Measurements from ENCODE around the gene CAD. TPM values are rescaled to one million over a fixed set of nuclear protein-coding genes. Genes with fewer than 3 reads are reported as not detected.

Gene CAD
- total and polyA plus RNA-seq, 3 experiments from 2014 or later = 27.0 to 154 (median 147) TPM

DNA sequence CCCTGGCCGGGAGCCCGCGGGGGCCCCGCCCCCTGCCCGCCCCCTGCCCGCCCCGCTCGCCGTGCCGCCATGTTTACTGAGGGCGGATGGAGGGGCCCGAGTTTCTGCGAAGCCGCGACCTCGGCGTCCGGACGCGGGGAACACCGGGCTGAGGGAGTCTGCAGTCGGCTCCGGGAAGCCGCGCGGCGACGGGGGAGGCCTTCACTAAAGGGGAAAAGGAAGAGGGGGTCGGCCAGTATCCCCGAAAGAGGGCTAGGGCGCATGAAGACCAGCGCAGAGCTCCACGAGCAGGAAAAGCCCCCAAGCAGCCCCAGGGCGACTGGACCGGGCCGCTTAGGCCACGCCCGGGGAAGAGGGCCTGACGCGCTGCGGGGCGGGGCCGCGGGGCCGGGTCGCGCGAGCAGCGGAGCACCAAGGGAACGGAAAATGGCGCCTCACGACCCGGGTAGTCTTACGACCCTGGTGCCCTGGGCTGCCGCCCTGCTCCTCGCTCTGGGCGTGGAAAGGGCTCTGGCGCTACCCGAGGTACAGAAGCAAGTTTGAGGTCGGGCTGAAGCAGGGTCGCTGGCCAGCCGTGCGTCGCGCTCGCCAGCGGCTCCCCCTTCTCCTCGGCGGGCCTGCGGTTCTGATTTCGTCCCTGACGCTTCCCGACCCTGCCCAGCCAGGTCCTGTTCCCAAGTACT is 5.1 kb upstream of the CAD start, which contains the start of the genes ATRAID and SLC5A6:
Gene ATRAID, plus strand, starts transcription at position 99 of the 683 bp plus-strand sequence. Its CDS starts 328 bp downstream, at position 427.
Gene SLC5A6, minus strand, starts transcription at position 326 of the 683 bp plus-strand sequence. CDS start 4,618 bp downstream, outside the sequence.
- Histone ChIP-seq H3K27ac (ENCODE audit: low read depth, low read length) (peak within 1 kb of the TSS; percentile 99), H3K36me3 (ENCODE audit: insufficient read depth, low read length) (peaks cover 21% of the 10 kb centered on the region), H3K4me1 (ENCODE audit: insufficient read depth, low read length) (peaks cover 21% of the 10 kb centered on the region), H3K9me3 (ENCODE audit: low read length) (no peaks in the 10 kb centered on the region), H3K27me3 (ENCODE audit: insufficient read depth, low read length, poor library complexity, severe bottlenecking) (no peaks in the 10 kb centered on the region), H3K4me3 (ENCODE audit: low read length) (peak within 1 kb of the TSS; percentile 96)
- Mint-ChIP-seq H3K4me1 (peaks cover 38 to 46% (median 43%) of the 10 kb centered on the region in 3 donors), H3K9me3 (no peaks in the 10 kb centered on the region), H3K36me3 (peaks cover 2 to 63% (median 3%) of the 10 kb centered on the region in 3 donors), H3K4me3 (peak within 1 kb of the TSS; percentile 92 to 100 (median 99)), H3K27ac (peak within 1 kb of the TSS; percentile 98 to 100 (median 100)), H3K27me3 (peaks cover 0 to 2% of the 10 kb centered on the region in 2 donors)
- POLR2A ChIA-PET = interaction anchor here (0.6 to 2.0 kb wide), 5 partner anchors 53 to 161 kb away, joined by 3 to 8 read pairs (median 5); partner anchors contain the start of genes AGBL5, OST4 and PREB
- DNase-seq = peak; percentile 82 to 91 (median 89)
- CTCF ChIA-PET = no interaction called here

DNA sequence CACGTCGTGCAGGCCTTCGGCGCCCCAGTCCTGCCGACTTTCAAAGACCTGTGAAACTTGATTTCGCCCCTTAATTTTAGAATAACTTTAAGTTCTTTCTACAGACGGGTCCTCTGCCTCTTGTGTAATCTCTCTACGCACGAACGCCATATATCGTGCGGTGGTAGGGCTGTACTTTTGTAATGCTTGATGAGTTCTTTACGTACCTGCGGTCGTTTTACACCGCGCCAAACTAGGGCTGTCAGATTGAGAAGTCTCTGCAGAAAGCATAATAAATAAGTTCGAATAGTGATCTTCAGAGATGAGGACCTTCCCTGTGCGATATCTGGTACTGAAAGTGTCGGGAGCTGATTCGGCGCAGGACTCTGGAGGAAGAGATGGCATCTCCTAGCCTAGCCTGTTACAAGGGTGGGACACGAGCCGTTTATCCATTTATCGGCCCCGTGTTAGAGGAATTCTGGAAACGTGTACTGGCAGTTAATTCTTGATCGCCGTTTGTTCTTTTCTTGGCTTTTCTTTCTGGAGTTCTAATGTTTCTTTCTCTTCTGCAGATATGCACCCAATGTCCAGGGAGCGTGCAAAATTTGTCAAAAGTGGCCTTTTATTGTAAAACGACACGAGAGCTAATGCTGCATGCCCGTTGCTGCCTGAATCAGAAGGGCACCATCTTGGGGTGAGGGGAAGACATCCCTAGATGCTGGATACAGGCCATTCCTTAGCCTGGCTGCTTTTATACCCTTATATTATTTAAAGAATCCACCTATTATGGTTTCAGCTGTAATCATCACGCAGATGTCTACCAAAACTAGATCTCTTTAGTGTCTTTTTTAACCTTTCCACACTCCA is 4.3 kb upstream of the CAD start:
- peak overlapping the region; percentile 92 to 100 (median 99) for H3K4me3 Mint-ChIP-seq
- POLR2A ChIA-PET = interaction anchor here (0.6 to 2.0 kb wide), 6 partner anchors 79 to 433 kb away, joined by 3 to 8 read pairs (median 4); partner anchors contain the start of genes AGBL5, OST4 and PREB
- H3K9me3 Mint-ChIP-seq = no peaks in the 10 kb centered on the region
- H3K27me3 ChIP-seq (ENCODE audit: insufficient read depth, low read length, poor library complexity, severe bottlenecking) = no peaks in the 10 kb centered on the region
- no peaks in the 10 kb centered on the region for H3K9me3 ChIP-seq (ENCODE audit: low read length)
- peaks cover 0 to 61% (median 3%) of the 10 kb centered on the region in 3 donors for H3K36me3 Mint-ChIP-seq
- CTCF ChIA-PET = no interaction called here
- H3K27me3 Mint-ChIP-seq = peaks cover 0 to 2% of the 10 kb centered on the region in 2 donors
- peaks cover 16% of the 10 kb centered on the region for H3K36me3 ChIP-seq (ENCODE audit: insufficient read depth, low read length)
- H3K4me1 ChIP-seq (ENCODE audit: insufficient read depth, low read length) = peaks cover 23% of the 10 kb centered on the region
- DNase-seq = peak; percentile 29 to 84 (median 74)
- H3K27ac ChIP-seq (ENCODE audit: low read depth, low read length) = peak overlapping the region; percentile 99
- peaks cover 41 to 54% (median 48%) of the 10 kb centered on the region in 3 donors for H3K4me1 Mint-ChIP-seq
- peak overlapping the region; percentile 98 to 100 (median 100) for H3K27ac Mint-ChIP-seq
- H3K4me3 ChIP-seq (ENCODE audit: low read length) = peak overlapping the region; percentile 96

DNA sequence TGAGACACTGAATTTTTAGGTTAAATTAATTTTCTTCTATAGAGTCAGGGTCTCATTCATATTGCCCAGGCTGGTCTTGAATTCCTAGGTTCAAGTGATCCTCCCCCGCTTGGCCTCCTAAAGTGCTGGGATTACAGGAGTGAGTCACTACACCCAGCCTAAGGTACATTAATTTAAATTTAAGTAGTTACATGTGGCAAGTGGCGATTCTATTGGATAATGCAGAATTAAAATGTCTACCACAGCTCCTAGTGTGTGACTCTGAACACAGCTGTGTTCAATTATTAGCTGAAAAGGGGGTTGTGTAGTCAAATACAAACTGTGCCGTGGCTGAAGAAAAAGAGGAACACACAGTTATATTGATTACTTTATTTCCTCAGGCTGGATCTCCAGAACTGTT is 2.2 kb upstream of the CAD start:
- no peaks in the 10 kb centered on the region for H3K9me3 ChIP-seq (ENCODE audit: low read length)
- H3K27me3 ChIP-seq (ENCODE audit: insufficient read depth, low read length, poor library complexity, severe bottlenecking) = no peaks in the 10 kb centered on the region
- peak overlapping the region in 1 of 7 donors; percentile 47 for H3K4me3 Mint-ChIP-seq
- H3K27ac Mint-ChIP-seq = peak overlapping the region in 3 of 8 donors; percentile 23 to 87 (median 51)
- H3K4me3 ChIP-seq (ENCODE audit: low read length) = no peak overlapping the region
- H3K36me3 Mint-ChIP-seq = peaks cover 0 to 42% (median 3%) of the 10 kb centered on the region in 3 donors
- no peaks in the 10 kb centered on the region for H3K9me3 Mint-ChIP-seq
- peaks cover 6% of the 10 kb centered on the region for H3K36me3 ChIP-seq (ENCODE audit: insufficient read depth, low read length)
- H3K4me1 ChIP-seq (ENCODE audit: insufficient read depth, low read length) = peaks cover 30% of the 10 kb centered on the region
- H3K27me3 Mint-ChIP-seq = peaks cover 0 to 2% of the 10 kb centered on the region in 2 donors
- CTCF ChIA-PET = no interaction called here
- POLR2A ChIA-PET = no interaction called here
- peaks cover 44 to 57% (median 52%) of the 10 kb centered on the region in 3 donors for H3K4me1 Mint-ChIP-seq
- DNase-seq = no peak
- H3K27ac ChIP-seq (ENCODE audit: low read depth, low read length) = no peak overlapping the region

DNA sequence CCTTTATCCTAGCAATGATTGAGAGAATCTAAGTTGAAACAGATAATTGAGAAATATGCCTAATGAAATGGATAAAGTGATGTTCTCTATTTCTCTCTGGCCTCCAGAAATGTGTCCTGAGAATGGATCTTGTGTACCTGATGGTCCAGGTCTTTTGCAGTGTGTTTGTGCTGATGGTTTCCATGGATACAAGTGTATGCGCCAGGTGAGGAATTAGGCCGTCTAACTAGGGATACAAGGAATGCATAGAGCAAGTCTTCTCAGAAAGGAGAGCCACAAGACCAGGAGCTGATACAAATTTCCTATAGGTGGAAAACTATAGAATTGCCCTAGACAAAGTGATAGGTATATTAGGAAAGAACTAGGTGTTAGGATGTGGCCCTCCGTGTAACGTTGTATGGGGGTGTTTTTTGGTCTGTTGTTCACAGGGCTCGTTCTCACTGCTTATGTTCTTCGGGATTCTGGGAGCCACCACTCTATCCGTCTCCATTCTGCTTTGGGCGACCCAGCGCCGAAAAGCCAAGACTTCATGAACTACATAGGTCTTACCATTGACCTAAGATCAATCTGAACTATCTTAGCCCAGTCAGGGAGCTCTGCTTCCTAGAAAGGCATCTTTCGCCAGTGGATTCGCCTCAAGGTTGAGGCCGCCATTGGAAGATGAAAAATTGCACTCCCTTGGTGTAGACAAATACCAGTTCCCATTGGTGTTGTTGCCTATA is 592 bp upstream of the CAD start:
- Histone ChIP-seq H3K36me3 (ENCODE audit: insufficient read depth, low read length) (peaks cover 14% of the 10 kb centered on the region), H3K4me3 (ENCODE audit: low read length) (peak overlapping the region; percentile 40), H3K9me3 (ENCODE audit: low read length) (no peaks in the 10 kb centered on the region), H3K27me3 (ENCODE audit: insufficient read depth, low read length, poor library complexity, severe bottlenecking) (no peaks in the 10 kb centered on the region), H3K4me1 (ENCODE audit: insufficient read depth, low read length) (peaks cover 24% of the 10 kb centered on the region), H3K27ac (ENCODE audit: low read depth, low read length) (peak overlapping the region; percentile 70)
- Mint-ChIP-seq H3K4me3 (peak overlapping the region; percentile 92 to 97 (median 94)), H3K27ac (peak overlapping the region; percentile 87 to 96 (median 94)), H3K9me3 (no peaks in the 10 kb centered on the region), H3K4me1 (peaks cover 38 to 54% (median 46%) of the 10 kb centered on the region in 3 donors), H3K27me3 (peaks cover 0 to 2% of the 10 kb centered on the region in 2 donors), H3K36me3 (peaks cover 0 to 48% (median 11%) of the 10 kb centered on the region in 3 donors)
- CTCF ChIA-PET = no interaction called here
- DNase-seq = no peak
- POLR2A ChIA-PET = no interaction called here

DNA sequence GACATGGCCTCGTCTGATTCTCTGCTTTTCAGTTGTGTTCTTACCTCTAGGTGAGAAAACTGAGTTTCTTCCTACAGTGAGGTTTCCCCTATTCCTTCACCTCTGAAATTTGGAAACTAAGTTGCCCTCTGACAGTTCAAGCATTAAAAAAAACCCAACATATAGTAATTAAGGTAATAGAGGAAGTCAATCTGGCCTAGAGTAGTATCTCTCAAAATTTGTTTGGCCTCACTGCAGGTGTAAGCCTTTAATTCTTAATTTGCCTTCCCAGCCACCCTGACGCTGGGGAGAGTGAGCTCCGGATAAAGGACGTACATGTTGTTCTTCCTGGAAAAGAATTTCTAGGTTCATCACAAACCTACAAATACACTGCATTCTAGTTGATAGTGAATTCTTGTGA is 1.4 kb downstream of the CAD start:
- H3K36me3 ChIP-seq (ENCODE audit: insufficient read depth, low read length) = peaks cover 24% of the 10 kb centered on the region
- ChIA-PET CTCF (interaction anchor here (0.7 kb wide), 1 partner anchor 84 kb away, joined by 3 read pairs; no protein-coding TSS in a partner anchor), POLR2A (no interaction called here)
- H3K4me1 ChIP-seq (ENCODE audit: insufficient read depth, low read length) = peaks cover 16% of the 10 kb centered on the region
- Mint-ChIP-seq H3K36me3 (peaks cover 6 to 57% (median 16%) of the 10 kb centered on the region in 3 donors), H3K9me3 (no peaks in the 10 kb centered on the region), H3K4me3 (peak overlapping the region; percentile 46 to 95 (median 93)), H3K27me3 (no peaks in the 10 kb centered on the region), H3K4me1 (peaks cover 28 to 42% (median 36%) of the 10 kb centered on the region in 3 donors), H3K27ac (peak overlapping the region in 6 of 8 donors; percentile 19 to 96 (median 87))
- no peak overlapping the region for H3K27ac ChIP-seq (ENCODE audit: low read depth, low read length)
- DNase-seq = no peak
- H3K9me3 ChIP-seq (ENCODE audit: low read length) = no peaks in the 10 kb centered on the region
- no peak overlapping the region for H3K4me3 ChIP-seq (ENCODE audit: low read length)
- H3K27me3 ChIP-seq (ENCODE audit: insufficient read depth, low read length, poor library complexity, severe bottlenecking) = no peaks in the 10 kb centered on the region

DNA sequence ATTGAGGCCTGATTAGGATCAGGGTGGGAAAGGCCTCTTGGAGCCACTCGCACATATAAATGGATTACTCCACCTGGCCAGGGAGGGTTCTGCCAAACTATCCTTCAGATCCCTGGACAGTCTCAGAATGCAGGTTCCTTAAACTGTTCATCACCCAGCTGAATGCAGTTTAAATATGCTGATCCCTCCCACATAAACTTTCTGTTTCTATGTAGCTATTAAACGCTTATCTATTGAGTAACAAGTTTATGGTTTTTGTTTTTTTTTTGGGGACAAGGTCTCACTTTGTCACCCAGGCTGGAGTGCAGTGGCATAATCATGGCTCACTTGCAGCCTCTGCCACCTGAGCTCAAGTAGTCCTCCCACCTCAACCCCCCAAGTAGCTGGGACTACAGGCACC is 1.9 kb downstream of the CAD start:
- Histone ChIP-seq H3K36me3 (ENCODE audit: insufficient read depth, low read length) (peaks cover 29% of the 10 kb centered on the region), H3K9me3 (ENCODE audit: low read length) (no peaks in the 10 kb centered on the region), H3K4me3 (ENCODE audit: low read length) (no peak overlapping the region), H3K4me1 (ENCODE audit: insufficient read depth, low read length) (peaks cover 15% of the 10 kb centered on the region), H3K27me3 (ENCODE audit: insufficient read depth, low read length, poor library complexity, severe bottlenecking) (no peaks in the 10 kb centered on the region), H3K27ac (ENCODE audit: low read depth, low read length) (no peak overlapping the region)
- ChIA-PET POLR2A (interaction anchor here (0.5 kb wide), 1 partner anchor 85 kb away, joined by 3 read pairs; no protein-coding TSS in a partner anchor), CTCF (no interaction called here)
- DNase-seq = no peak
- H3K27me3 Mint-ChIP-seq = no peaks in the 10 kb centered on the region
- peak overlapping the region in 5 of 7 donors; percentile 73 to 95 (median 93) for H3K4me3 Mint-ChIP-seq
- peak overlapping the region in 2 of 8 donors; percentile 66 to 94 for H3K27ac Mint-ChIP-seq
- H3K9me3 Mint-ChIP-seq = no peaks in the 10 kb centered on the region
- peaks cover 25 to 39% (median 34%) of the 10 kb centered on the region in 3 donors for H3K4me1 Mint-ChIP-seq
- H3K36me3 Mint-ChIP-seq = peaks cover 6 to 60% (median 16%) of the 10 kb centered on the region in 3 donors

DNA sequence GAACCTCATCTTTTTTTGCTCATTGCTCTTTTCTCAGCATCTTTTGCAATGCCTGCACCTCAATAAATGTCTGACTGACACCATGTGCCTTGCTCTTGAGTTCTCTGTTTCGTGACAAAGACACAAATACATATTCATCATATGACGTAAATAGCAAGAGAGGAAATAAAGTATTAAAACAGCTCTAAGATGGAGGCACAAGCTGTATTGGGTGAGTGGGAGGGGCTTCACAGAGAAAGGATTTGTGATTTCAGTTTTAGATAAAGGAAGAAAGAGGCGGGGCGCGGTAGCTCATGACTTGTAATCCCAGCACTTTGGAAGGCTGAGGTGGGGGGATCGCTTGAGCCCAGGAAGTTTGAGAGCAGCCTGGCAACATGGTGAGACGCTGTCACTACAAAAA is 2.9 kb downstream of the CAD start:
- no peak overlapping the region for H3K27ac Mint-ChIP-seq
- no peak overlapping the region for H3K27ac ChIP-seq (ENCODE audit: low read depth, low read length)

More for the DNA sequence above, 2.9 kb downstream of the CAD start:
- POLR2A ChIA-PET = no interaction called here
- Mint-ChIP-seq H3K36me3 (peaks cover 6 to 67% (median 22%) of the 10 kb centered on the region in 3 donors), H3K27me3 (no peaks in the 10 kb centered on the region), H3K9me3 (no peaks in the 10 kb centered on the region), H3K4me1 (peaks cover 25 to 37% (median 34%) of the 10 kb centered on the region in 3 donors), H3K4me3 (peak overlapping the region in 2 of 7 donors; percentile 27 to 36)
- H3K36me3 ChIP-seq (ENCODE audit: insufficient read depth, low read length) = peaks cover 39% of the 10 kb centered on the region
- no peaks in the 10 kb centered on the region for H3K9me3 ChIP-seq (ENCODE audit: low read length)
- no peak for DNase-seq
- H3K4me1 ChIP-seq (ENCODE audit: insufficient read depth, low read length) = peaks cover 15% of the 10 kb centered on the region
- H3K4me3 ChIP-seq (ENCODE audit: low read length) = no peak overlapping the region
- H3K27me3 ChIP-seq (ENCODE audit: insufficient read depth, low read length, poor library complexity, severe bottlenecking) = no peaks in the 10 kb centered on the region
- CTCF ChIA-PET = no interaction called here

All from CD8-positive, alpha-beta memory T cell (primary cell).